GM23338 (cell line): Measurements from ENCODE around the gene KCNN2. TPM values are rescaled to one million over a fixed set of nuclear protein-coding genes. Genes with fewer than 3 reads are reported as not detected.
A peak's percentile ranks its signal among the peaks of the same experiment; 100 is the strongest.

Experiments
- ATAC-seq: fragments of 200-7000 bp; cut with Tn5 transposase; 3 replicates; pipeline ENCODE4 v1.9.1; 2020
- DNase-seq: peaks from one replicate; pipeline ENCODE4 v3.0.0-alpha.2; 2015; ENCODE audit warnings: low spot score
- H2AFZ ChIP-seq: fragments of 200-600 bp; sonication (generic); 2 replicates; pipeline ENCODE4 v1.8.0; 2016; ENCODE audit warnings: antibody characterized with exemption, mild to moderate bottlenecking, moderate library complexity
- H3F3A ChIP-seq: fragments of 200-600 bp; sonication (generic); replicated peaks from 2 replicates; pipeline ENCODE4 v1.8.0; 2017; ENCODE audit warnings: antibody characterized with exemption, mixed run types, low read depth
- H3K27ac ChIP-seq: fragments of 200-600 bp; sonication (generic); 2 replicates; pipeline ENCODE4 v1.6.1; 2016; ENCODE audit warnings: low read depth
- H3K27me3 ChIP-seq: fragments of 200-600 bp; sonication (generic); 2 replicates; pipeline ENCODE4 v1.8.0; 2016; ENCODE audit warnings: mild to moderate bottlenecking, mixed run types, moderate library complexity; ENCODE audit not compliant: insufficient read depth
- H3K36me3 ChIP-seq: fragments of 200-600 bp; sonication (generic); 2 replicates; pipeline ENCODE4 v1.8.0; 2016; ENCODE audit warnings: mild to moderate bottlenecking; ENCODE audit not compliant: insufficient read depth
- H3K4me1 ChIP-seq: fragments of 200-600 bp; sonication (generic); 2 replicates; pipeline ENCODE4 v1.8.0; 2016; ENCODE audit warnings: mild to moderate bottlenecking, moderate library complexity; ENCODE audit not compliant: insufficient read depth
- H3K4me2 ChIP-seq: fragments of 200-600 bp; sonication (generic); 2 replicates; pipeline ENCODE4 v1.7.1; 2017; ENCODE audit warnings: mixed run types
- H3K4me3 ChIP-seq: fragments of 200-600 bp; sonication (generic); 2 replicates; pipeline ENCODE4 v1.6.1; 2016; ENCODE audit warnings: mixed run types
- H3K79me2 ChIP-seq: fragments of 200-600 bp; sonication (generic); replicated peaks from 2 replicates; pipeline ENCODE4 v1.8.0; 2017; ENCODE audit warnings: mild to moderate bottlenecking; ENCODE audit not compliant: insufficient read depth
- H3K9me2 ChIP-seq: fragments of 200-600 bp; sonication (generic); 2 replicates; pipeline ENCODE4 v1.8.0; 2017; ENCODE audit not compliant: insufficient read depth
- H4K20me1 ChIP-seq: fragments of 200-600 bp; sonication (generic); replicated peaks from 2 replicates; pipeline ENCODE4 v1.8.0; 2017; ENCODE audit warnings: mild to moderate bottlenecking; ENCODE audit not compliant: insufficient read depth
- H3K27ac Mint-ChIP-seq: 2 replicates; pipeline ENCODE4 v1.8.0; 2020; ENCODE audit warnings: inconsistent platforms, mild to moderate bottlenecking, moderate library complexity, mixed read lengths
- H3K27me3 Mint-ChIP-seq: 3 replicates; pipeline ENCODE4 v1.8.0; 2022; ENCODE audit warnings: low read depth, mild to moderate bottlenecking, moderate library complexity, mixed read lengths, inconsistent platforms; ENCODE audit not compliant: insufficient read depth, poor library complexity
- H3K36me3 Mint-ChIP-seq: 3 replicates; pipeline ENCODE4 v1.8.0; 2021; ENCODE audit warnings: low read depth, mild to moderate bottlenecking, inconsistent platforms, moderate library complexity, mixed read lengths
- H3K4me1 Mint-ChIP-seq: 3 replicates; pipeline ENCODE4 v1.8.0; 2020; ENCODE audit warnings: mild to moderate bottlenecking, inconsistent platforms, mixed read lengths
- H3K4me3 Mint-ChIP-seq: 3 replicates; pipeline ENCODE4 v1.8.0; 2021; ENCODE audit warnings: moderate library complexity, mild to moderate bottlenecking, inconsistent platforms, mixed read lengths
- H3K9me3 Mint-ChIP-seq: 3 replicates; pipeline ENCODE4 v1.8.0; 2020; ENCODE audit warnings: moderate library complexity, mild to moderate bottlenecking, inconsistent platforms, mixed read lengths
- CREB1 ChIP-seq: fragments of 250-450 bp; sonication (Bioruptor Pico); IDR thresholded peaks from 2 replicates; pipeline ENCODE4 v1.5.0; 2020; ENCODE audit warnings: low read depth, mild to moderate bottlenecking, moderate library complexity
- EZH2 ChIP-seq: fragments of 200-600 bp; sonication (generic); IDR thresholded peaks from one replicate; pipeline ENCODE4 v1.8.0; 2017; ENCODE audit warnings: antibody characterized with exemption, mild to moderate bottlenecking, low read depth; ENCODE audit not compliant: unreplicated experiment
- JUNB ChIP-seq: IDR thresholded peaks from one replicate; pipeline ENCODE4 v1.6.1; 2016; ENCODE audit warnings: antibody characterized with exemption; ENCODE audit not compliant: unreplicated experiment
- STAT1 ChIP-seq: IDR thresholded peaks from one replicate; pipeline ENCODE4 v1.6.1; 2016; ENCODE audit warnings: antibody characterized with exemption; ENCODE audit not compliant: unreplicated experiment
- polyA plus RNA-seq: library from polyadenylated mRNA; unstranded; fragments of >200 nt; fragmentation: Nextera tagmentation; extraction: Ambion mirVana; gene quantifications from 2 replicates; pipeline ENCODE4 v1.2.1, GENCODE V29; 2016
- total RNA-seq: library from RNA; depleted of rRNA; stranded (reverse); fragments of >200 nt; shearing (Covaris generic); gene quantifications from 2 replicates; pipeline ENCODE4 v1.2.3, GENCODE V29; 2014
- TF ChIP-seq, protein P1 (sequence below): fragments of 250-450 bp; sonication (Bioruptor Pico); IDR thresholded peaks from 2 replicates; pipeline ENCODE4 v1.5.0; 2020; ENCODE audit warnings: mild to moderate bottlenecking, moderate library complexity

KCNN2 gene
- total and polyA plus RNA-seq, 2 experiments from 2014 or later, result 14.7 to 15.9 TPM

DNA sequence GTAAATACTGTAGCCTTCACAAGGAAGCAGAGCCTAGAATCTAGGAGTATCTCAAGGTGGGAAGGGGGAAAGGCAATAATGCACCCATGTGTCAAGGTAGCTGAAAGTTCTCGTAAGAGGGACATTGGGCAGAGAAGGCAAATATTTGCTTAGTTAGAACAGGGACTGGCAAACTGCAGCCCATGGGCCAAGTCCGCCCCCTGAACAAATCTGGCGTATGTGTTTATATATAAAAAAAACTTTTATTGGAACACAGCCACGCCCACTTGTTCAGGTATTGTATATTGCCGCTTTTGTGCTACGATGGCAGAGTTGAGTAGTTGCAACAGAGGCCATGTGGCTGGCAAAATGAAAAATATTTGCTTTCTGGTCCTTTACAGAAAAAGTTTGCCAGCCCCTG, 16.1 kb downstream of the KCNN2 start:
- H3F3A ChIP-seq, result no peaks in the 10 kb centered on the region
- ATAC-seq, result no peak
- H3K4me2 ChIP-seq, result no peak overlapping the region
- H4K20me1 ChIP-seq, result peaks cover 34% of the 10 kb centered on the region
- H3K27ac ChIP-seq, result no peak overlapping the region
- Mint-ChIP-seq H3K36me3 (peaks cover 7% of the 10 kb centered on the region), H3K4me3 (no peak overlapping the region), H3K9me3 (no peaks in the 10 kb centered on the region), H3K27ac (no peak overlapping the region; the same call in 1 of the 2 replicates), H3K27me3 (peaks cover 6% of the 10 kb centered on the region), H3K4me1 (peaks cover 44% of the 10 kb centered on the region)
- H2AFZ ChIP-seq, result no peak overlapping the region
- TF ChIP-seq JUNB, result no peak
- no peak overlapping the region for H3K4me3 ChIP-seq
- peaks cover 25% of the 10 kb centered on the region for H3K4me1 ChIP-seq
- DNase-seq, result no peak
- no peaks in the 10 kb centered on the region for H3K27me3 ChIP-seq
- peaks cover 93% of the 10 kb centered on the region for H3K79me2 ChIP-seq
- H3K9me2 ChIP-seq, result no peaks in the 10 kb centered on the region
- H3K36me3 ChIP-seq, result no peaks in the 10 kb centered on the region

DNA sequence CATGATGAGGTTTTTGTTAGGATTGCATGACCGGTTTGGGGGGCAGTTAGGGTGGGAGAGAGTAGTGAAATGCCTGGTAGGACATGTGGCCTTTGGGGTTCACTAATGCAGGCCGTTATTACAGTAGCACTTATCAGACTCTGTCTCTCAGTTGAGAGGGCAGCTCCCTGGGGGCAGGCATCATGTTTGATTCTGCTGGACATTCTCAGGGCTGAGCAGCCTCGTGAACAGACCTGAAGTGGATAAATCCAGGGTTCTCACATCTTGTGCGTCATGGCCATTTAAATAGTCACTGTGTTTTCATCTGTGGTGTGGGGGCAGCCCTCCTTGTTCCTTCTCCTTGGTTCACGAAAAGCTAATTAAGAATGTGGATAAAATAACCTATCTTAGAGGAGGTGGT, 18.9 kb downstream of the KCNN2 start:
- peaks cover 7% of the 10 kb centered on the region for H3K36me3 Mint-ChIP-seq

More for the DNA sequence above, 18.9 kb downstream of the KCNN2 start:
- H3K27me3 ChIP-seq, result no peaks in the 10 kb centered on the region
- H3K36me3 ChIP-seq, result no peaks in the 10 kb centered on the region
- ATAC-seq (no peak), DNase-seq (no peak)
- peaks cover 89% of the 10 kb centered on the region for H3K79me2 ChIP-seq
- 0 out of 2 replicates have a peak overlapping the region, but pooled peaks have one; percentile 27 for H3K27ac Mint-ChIP-seq
- peaks cover 23% of the 10 kb centered on the region for H3K4me1 ChIP-seq
- no peak overlapping the region for H2AFZ ChIP-seq
- H3K4me2 ChIP-seq, result no peak overlapping the region
- no peaks in the 10 kb centered on the region for H3K9me2 ChIP-seq
- H3F3A ChIP-seq, result no peaks in the 10 kb centered on the region
- peaks cover 6% of the 10 kb centered on the region for H3K27me3 Mint-ChIP-seq
- no peak overlapping the region for H3K27ac ChIP-seq
- no peak overlapping the region for H3K4me3 ChIP-seq
- H4K20me1 ChIP-seq, result peaks cover 25% of the 10 kb centered on the region
- no peak overlapping the region for H3K4me3 Mint-ChIP-seq
- H3K9me3 Mint-ChIP-seq, result no peaks in the 10 kb centered on the region
- no peak for TF ChIP-seq STAT1
- TF ChIP-seq CREB1 (CRISPR knock-in tag), result no peak
- TF ChIP-seq, protein P1, sequence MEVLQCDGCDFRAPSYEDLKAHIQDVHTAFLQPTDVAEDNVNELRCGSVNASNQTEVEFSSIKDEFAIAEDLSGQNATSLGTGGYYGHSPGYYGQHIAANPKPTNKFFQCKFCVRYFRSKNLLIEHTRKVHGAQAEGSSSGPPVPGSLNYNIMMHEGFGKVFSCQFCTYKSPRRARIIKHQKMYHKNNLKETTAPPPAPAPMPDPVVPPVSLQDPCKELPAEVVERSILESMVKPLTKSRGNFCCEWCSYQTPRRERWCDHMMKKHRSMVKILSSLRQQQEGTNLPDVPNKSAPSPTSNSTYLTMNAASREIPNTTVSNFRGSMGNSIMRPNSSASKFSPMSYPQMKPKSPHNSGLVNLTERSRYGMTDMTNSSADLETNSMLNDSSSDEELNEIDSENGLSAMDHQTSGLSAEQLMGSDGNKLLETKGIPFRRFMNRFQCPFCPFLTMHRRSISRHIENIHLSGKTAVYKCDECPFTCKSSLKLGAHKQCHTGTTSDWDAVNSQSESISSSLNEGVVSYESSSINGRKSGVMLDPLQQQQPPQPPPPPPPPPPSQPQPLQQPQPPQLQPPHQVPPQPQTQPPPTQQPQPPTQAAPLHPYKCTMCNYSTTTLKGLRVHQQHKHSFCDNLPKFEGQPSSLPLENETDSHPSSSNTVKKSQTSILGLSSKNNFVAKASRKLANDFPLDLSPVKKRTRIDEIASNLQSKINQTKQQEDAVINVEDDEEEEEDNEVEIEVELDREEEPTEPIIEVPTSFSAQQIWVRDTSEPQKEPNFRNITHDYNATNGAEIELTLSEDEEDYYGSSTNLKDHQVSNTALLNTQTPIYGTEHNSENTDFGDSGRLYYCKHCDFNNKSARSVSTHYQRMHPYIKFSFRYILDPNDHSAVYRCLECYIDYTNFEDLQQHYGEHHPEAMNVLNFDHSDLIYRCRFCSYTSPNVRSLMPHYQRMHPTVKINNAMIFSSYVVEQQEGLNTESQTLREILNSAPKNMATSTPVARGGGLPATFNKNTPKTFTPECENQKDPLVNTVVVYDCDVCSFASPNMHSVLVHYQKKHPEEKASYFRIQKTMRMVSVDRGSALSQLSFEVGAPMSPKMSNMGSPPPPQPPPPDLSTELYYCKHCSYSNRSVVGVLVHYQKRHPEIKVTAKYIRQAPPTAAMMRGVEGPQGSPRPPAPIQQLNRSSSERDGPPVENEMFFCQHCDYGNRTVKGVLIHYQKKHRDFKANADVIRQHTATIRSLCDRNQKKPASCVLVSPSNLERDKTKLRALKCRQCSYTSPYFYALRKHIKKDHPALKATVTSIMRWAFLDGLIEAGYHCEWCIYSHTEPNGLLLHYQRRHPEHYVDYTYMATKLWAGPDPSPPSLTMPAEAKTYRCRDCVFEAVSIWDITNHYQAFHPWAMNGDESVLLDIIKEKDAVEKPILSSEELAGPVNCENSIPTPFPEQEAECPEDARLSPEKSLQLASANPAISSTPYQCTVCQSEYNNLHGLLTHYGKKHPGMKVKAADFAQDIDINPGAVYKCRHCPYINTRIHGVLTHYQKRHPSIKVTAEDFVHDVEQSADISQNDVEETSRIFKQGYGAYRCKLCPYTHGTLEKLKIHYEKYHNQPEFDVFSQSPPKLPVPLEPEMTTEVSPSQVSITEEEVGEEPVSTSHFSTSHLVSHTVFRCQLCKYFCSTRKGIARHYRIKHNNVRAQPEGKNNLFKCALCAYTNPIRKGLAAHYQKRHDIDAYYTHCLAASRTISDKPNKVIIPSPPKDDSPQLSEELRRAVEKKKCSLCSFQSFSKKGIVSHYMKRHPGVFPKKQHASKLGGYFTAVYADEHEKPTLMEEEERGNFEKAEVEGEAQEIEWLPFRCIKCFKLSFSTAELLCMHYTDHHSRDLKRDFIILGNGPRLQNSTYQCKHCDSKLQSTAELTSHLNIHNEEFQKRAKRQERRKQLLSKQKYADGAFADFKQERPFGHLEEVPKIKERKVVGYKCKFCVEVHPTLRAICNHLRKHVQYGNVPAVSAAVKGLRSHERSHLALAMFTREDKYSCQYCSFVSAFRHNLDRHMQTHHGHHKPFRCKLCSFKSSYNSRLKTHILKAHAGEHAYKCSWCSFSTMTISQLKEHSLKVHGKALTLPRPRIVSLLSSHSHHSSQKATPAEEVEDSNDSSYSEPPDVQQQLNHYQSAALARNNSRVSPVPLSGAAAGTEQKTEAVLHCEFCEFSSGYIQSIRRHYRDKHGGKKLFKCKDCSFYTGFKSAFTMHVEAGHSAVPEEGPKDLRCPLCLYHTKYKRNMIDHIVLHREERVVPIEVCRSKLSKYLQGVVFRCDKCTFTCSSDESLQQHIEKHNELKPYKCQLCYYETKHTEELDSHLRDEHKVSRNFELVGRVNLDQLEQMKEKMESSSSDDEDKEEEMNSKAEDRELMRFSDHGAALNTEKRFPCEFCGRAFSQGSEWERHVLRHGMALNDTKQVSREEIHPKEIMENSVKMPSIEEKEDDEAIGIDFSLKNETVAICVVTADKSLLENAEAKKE (CRISPR knock-in tag), result no peak
- TF ChIP-seq EZH2, result no peak
- peaks cover 52% of the 10 kb centered on the region for H3K4me1 Mint-ChIP-seq
